HL-60 (cell line): ENCODE measurements around the gene ATXN7L1.

ENCODE experiments used
- CTCF ChIP-seq: IDR thresholded peaks from one replicate; pipeline ENCODE4 v1.5.1; 2011; ENCODE audit warnings: low read length, control low read depth, inconsistent platforms; ENCODE audit not compliant: insufficient read depth
- POLR2AphosphoS5 ChIP-seq: IDR thresholded peaks from 2 replicates; pipeline ENCODE4 v1.6.1; 2012; ENCODE audit warnings: low read depth

DNA sequence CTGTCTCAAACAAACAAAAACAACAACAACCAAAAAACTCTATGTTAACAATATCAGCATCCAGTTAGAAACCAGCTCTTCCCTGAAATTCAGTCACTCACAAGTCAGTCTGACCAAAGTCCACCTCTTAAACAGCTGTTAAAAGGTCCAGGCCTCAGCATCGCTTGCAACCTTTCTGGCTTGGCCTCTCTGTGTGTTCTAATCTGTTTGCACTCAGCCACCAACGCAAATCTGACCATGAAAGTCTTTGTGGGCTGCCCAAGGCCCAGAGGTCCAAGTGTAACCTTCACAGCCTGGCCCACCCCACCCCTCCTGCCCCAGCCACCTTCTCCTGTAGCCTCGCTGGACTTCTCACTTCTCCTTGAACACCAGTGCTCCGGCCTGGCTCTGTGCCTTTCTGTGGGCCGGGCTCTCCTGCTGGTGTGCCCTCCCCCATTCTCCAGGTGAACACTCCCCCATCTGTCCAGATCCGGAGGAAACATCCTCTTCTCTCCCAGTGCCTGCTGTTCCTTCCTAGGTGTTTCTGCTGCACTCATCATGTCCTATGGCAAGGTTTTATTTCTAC lies 222.9 kb downstream of the ATXN7L1 start:
- TF ChIP-seq POLR2AphosphoS5 = no peak
- no peak for TF ChIP-seq CTCF
